Natural killer cell treated with Interleukin-12 subunit alpha and Interleukin-12 subunit beta and Interleukin-15 and Interleukin-18, amount 100 ng/mL, for 72 hours (primary cell): ENCODE measurements around the gene LAPTM5. TPM values are rescaled to one million over a fixed set of nuclear protein-coding genes. Genes with fewer than 3 reads are reported as not detected.

ENCODE experiments used
- ATAC-seq, 2 donors: fragments of 150-1000 bp; cut with Tn5 transposase in 1 of 2; sonication (Bioruptor Pico), chemical (Tn5 transposase) in 1 of 2; 2 replicates each; pipeline ENCODE4 v1.10.0; 2021
- DNase-seq: peaks from one replicate; pipeline ENCODE4 v3.0.0; 2022; ENCODE audit warnings: low spot score
- H3K27ac Mint-ChIP-seq, 2 donors: 1 replicate in 1 of 2; 2 replicates in 1 of 2; pipeline ENCODE4 v1.8.0; 2022; ENCODE audit warnings: mixed read lengths in 2 of 2, mild to moderate bottlenecking in 1 of 2, moderate library complexity in 1 of 2
- H3K27me3 Mint-ChIP-seq, 2 donors: 1 replicate in 1 of 2; 2 replicates in 1 of 2; pipeline ENCODE4 v1.8.0; 2022; ENCODE audit warnings: mixed read lengths in 2 of 2
- H3K36me3 Mint-ChIP-seq: one replicate; pipeline ENCODE4 v1.8.0; 2022; ENCODE audit warnings: mixed read lengths
- H3K4me1 Mint-ChIP-seq, 2 donors: 1 replicate in 1 of 2; 2 replicates in 1 of 2; pipeline ENCODE4 v1.8.0; 2022; ENCODE audit warnings: low read depth in 2 of 2, mixed read lengths in 2 of 2, mild to moderate bottlenecking in 1 of 2
- H3K4me3 Mint-ChIP-seq: one replicate; pipeline ENCODE4 v1.8.0; 2022; ENCODE audit warnings: mixed read lengths
- H3K9me3 Mint-ChIP-seq: 2 replicates; pipeline ENCODE4 v1.8.0; 2022; ENCODE audit warnings: mixed read lengths
- total RNA-seq, 2 donors: library from RNA; stranded (reverse); gene quantifications; one replicate each; pipeline ENCODE4 v1.2.3, GENCODE V29; 2022

The LAPTM5 gene
- total RNA-seq, 2 donors from 2014 or later: 150 to 153 TPM

DNA sequence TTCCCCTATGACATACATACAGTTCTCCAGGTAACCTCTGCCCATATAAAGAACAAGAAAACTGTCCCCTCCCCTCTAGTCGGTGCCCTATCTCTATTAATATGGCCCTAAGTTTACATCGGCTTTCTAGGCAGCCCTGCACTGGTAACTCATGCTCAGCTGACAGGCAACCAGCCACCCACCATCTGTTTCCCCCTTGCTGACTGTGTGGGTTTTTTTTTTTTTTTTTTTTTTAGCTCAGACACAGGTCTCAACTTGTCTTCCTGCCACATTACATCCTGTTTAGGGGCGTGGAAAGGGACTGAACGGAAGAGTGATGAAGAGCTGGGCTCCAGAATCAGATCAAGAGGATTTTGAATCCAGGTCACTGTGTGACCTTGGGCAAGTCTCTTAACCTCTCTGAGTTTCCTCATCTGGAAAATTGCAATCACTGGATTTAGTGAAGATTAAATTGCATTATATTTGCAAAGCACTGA lies 14.0 kb downstream of the LAPTM5 start:
- no peaks in the 10 kb centered on the region for H3K27me3 Mint-ChIP-seq
- peak overlapping the region; percentile 81 for H3K4me3 Mint-ChIP-seq
- DNase-seq: peak; percentile 76
- peak; percentile 87 to 90 for ATAC-seq
- H3K4me1 Mint-ChIP-seq: peaks cover 93% of the 10 kb centered on the region in 2 donors
- H3K36me3 Mint-ChIP-seq: peaks cover 28% of the 10 kb centered on the region
- H3K9me3 Mint-ChIP-seq: peaks cover 2% of the 10 kb centered on the region
- H3K27ac Mint-ChIP-seq: peak overlapping the region; percentile 98 to 100

DNA sequence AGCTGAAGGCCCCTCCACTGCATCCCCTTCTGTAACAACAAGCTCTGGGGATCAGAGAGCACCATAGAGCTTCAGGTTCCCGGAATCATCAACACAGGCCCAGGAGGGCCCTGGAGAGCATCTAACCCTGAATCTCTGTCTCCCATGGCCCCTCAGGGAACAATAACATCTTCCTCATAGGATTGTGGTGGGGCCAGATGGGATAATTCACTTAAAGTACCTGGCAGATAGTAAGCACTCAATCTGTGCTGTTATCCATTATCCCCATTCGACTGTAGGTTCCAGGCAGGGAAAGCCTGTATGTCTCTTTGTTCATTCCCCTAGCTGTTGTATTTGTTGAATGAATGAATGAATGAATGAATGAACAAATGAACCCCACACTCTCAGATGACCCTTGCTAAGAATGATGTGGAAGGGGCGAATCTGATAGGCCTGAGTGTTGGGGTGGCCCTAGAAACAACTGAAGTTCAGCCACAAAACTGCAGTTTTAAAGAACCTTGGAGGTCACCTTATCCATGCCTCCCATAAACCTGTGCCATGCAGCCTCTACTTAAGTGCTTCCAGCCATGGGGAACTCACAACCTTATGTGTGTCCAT lies 14.5 kb downstream of the LAPTM5 start:
- DNase-seq: no peak
- peaks cover 34% of the 10 kb centered on the region for H3K36me3 Mint-ChIP-seq
- peaks cover 3% of the 10 kb centered on the region for H3K9me3 Mint-ChIP-seq

DNA sequence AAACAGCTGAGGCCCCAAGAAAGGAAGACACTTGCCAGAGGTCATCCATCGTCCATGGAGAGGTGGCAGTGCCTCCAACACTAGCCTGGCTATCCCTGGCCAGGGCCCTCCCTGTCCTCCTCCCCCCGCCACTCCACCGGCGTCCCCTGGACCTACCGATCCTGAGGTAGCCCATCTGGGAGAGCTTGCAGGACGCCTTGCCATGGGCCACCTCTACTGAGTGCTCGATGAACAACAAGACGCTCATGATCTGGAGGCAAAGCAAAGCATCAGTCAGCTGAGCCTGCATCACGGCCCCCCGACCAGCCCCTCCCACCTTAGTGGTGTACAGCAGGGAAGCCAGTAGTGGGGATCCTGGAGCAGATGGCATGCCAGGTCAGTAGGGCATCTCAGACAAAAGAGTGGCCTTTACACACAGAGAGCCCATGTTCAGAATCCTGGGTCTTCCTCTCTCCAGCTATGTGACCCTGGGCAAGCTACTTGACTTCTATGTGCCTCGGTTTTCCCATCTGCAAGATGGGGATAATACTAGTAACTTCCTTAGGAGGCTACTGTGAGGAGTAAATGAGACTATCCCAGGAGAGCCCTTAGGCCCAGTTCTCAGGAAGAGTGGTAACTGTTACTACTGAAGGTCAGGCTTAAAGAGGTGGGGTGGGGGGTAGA lies 15.1 kb downstream of the LAPTM5 start:
- Mint-ChIP-seq H3K4me3 (peak overlapping the region; percentile 81), H3K4me1 (peaks cover 90% of the 10 kb centered on the region in 2 donors), H3K27ac (peak overlapping the region; percentile 98 to 100), H3K36me3 (peaks cover 38% of the 10 kb centered on the region), H3K27me3 (no peaks in the 10 kb centered on the region), H3K9me3 (peaks cover 3% of the 10 kb centered on the region)
- DNase-seq: no peak
- ATAC-seq: no peak

More for the DNA sequence above, 14.5 kb downstream of the LAPTM5 start:
- no peak for ATAC-seq
- Mint-ChIP-seq H3K27me3 (no peaks in the 10 kb centered on the region), H3K27ac (peak overlapping the region; percentile 98 to 100), H3K4me3 (peak overlapping the region; percentile 81), H3K4me1 (peaks cover 92 to 94% of the 10 kb centered on the region in 2 donors)

DNA sequence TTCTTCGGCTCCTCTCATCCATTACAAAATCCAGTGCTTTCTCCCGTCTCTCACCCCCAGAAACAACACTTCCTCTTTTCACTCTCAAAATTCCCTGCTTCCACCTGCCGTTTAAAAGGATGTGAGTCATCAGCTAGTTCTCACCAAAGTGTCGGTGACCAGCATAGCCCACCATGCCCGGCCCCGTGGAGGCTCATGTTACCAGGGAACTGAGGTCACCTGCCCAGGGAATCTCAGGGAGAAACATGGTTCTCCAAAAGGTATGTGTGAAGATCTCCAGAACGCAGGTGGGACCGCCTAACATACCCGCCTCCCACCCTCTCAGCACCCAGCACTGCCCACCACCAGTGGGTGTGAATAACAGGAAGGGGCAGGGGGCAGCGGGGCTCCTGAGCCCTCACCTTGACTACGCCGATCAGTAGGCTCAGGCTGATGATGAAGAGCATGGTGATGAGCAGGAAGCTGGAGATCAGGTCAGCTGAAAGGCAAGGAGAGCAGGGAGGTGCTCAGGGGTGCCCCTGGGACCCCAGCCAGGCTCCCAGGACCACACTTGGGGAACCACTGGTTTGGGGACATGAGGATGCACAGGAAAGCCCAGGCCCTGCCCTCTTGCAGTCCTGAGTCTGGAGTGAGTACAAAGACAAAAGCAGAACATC lies 16.2 kb downstream of the LAPTM5 start:
- Mint-ChIP-seq H3K4me3 (peak overlapping the region; percentile 41), H3K4me1 (peaks cover 84 to 86% of the 10 kb centered on the region in 2 donors), H3K9me3 (peaks cover 3% of the 10 kb centered on the region), H3K27me3 (no peaks in the 10 kb centered on the region), H3K27ac (peak overlapping the region; percentile 72 to 90), H3K36me3 (peaks cover 40% of the 10 kb centered on the region)
- no peak for ATAC-seq
- no peak for DNase-seq

DNA sequence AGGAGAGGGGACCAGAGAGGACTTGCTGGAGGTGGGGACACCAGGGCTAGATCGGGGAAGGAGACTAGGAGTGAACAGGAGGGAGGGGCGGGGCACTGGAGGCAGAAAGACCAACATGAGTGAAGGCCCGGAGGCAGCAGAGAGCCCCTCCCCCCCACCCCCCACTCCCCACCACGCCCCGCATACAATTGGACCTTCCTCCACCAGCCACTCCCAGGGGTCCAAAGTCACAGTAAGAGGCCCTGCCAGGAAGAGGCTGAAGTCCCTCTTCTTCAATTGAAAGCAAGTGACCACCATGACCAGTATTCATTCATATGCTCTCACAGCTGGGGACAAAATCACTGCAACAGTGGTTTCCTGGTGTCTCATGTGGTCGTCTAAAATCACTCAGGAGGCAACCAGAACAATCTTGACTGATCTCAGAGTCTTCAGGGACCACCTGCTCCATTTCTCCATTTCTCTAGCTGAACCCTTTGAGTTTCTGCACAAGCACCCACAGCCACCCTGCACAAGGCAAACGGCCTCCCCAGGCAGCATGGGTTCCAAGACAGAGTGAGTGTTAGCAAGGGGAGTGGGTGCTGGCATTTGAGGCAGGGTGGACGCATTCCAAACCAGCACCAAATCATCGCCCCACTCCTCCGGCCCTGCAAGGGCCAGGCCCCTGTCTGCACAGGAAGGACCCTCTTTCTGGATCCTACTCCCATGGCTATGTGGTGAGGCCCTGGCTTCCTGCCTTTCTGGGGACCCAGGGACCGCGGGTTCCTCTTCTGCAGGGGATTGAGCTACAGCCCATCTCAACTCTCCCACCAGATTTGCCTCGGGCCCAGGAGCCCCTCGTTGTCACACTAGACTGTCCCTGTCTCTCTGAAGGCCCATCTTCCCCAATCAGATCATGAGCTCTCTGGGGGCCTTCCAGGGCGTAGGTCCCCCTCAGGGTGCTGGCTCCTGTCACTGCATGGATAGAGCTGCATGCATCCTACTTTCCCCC lies 17.0 kb downstream of the LAPTM5 start:
- H3K4me1 Mint-ChIP-seq: peaks cover 77% of the 10 kb centered on the region in 2 donors
- DNase-seq (no peak), ATAC-seq (no peak)
- peak overlapping the region; percentile 41 for H3K4me3 Mint-ChIP-seq
- peaks cover 43% of the 10 kb centered on the region for H3K36me3 Mint-ChIP-seq
- peaks cover 3% of the 10 kb centered on the region for H3K9me3 Mint-ChIP-seq
- H3K27ac Mint-ChIP-seq: peak overlapping the region; percentile 72 to 90
- H3K27me3 Mint-ChIP-seq: no peaks in the 10 kb centered on the region

DNA sequence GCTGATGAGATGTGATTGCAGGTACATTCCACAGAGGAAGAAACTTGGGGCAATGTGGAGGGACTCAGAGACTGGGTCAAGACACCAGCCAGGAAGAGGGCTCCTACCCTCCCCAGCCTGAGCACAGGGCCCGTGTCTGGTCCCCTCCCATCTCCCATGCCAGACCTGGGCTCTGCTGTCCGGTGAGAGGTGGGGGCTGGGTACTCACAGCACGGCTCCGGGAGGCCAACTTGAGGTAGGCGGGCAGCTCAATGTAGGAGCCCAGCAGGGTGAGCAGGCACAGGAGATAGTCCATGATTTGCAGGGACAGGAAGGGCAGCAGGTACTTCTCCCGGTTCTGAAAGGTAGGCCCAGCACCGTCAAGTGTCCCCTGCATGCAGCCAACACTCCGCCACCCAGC lies 18.0 kb downstream of the LAPTM5 start:
- DNase-seq: no peak
- ATAC-seq: no peak
- Mint-ChIP-seq H3K9me3 (peaks cover 3% of the 10 kb centered on the region), H3K4me1 (peaks cover 67 to 70% of the 10 kb centered on the region in 2 donors), H3K36me3 (peaks cover 45% of the 10 kb centered on the region), H3K4me3 (no peak overlapping the region), H3K27ac (peak overlapping the region; percentile 72 to 88), H3K27me3 (no peaks in the 10 kb centered on the region)

DNA sequence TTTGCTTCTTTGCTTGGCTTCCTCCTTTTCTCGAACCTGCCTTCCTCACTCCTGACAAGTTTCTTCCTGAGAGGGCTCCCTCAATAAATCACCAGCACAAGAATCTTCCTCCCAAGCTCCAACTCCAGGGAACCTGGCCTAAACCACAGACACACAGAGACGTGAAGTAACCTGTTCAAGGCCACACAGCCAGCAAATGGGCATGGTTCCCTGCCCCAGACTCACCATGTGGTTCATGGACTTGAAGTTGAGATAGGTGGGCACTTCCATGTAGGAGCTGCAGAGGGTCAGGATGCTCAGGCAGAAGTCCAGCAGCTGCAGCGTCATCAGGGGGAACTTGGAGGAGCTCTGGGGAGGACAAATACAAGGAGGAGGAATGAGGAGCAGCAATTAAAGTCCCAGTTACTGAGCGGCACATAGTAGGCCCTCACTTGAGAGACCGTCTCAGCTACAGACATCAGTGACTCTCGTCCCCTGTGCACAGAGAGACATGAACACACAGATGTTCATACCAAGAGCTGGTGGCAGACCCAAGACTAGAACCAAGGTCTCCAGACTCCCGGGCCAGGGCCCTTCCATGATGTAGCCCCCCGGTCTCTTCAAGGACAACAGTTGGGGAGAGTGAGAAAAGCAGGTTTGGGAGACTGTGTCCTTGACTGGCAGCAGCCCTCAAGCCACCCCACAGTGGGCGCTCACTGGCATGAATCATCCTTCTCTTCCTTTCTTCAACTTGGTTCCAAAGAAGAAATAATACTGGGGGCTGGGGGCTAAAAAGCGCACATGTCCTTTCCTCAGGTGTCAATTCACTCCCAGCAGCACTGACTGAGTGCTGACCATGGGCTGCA lies 18.6 kb downstream of the LAPTM5 start:
- no peak for DNase-seq
- no peak overlapping the region for H3K4me3 Mint-ChIP-seq
- no peaks in the 10 kb centered on the region for H3K27me3 Mint-ChIP-seq
- no peak for ATAC-seq
- H3K27ac Mint-ChIP-seq: peak overlapping the region; percentile 72 to 88
- H3K36me3 Mint-ChIP-seq: peaks cover 45% of the 10 kb centered on the region
- H3K4me1 Mint-ChIP-seq: peaks cover 61 to 65% of the 10 kb centered on the region in 2 donors
- H3K9me3 Mint-ChIP-seq: peaks cover 3% of the 10 kb centered on the region

DNA sequence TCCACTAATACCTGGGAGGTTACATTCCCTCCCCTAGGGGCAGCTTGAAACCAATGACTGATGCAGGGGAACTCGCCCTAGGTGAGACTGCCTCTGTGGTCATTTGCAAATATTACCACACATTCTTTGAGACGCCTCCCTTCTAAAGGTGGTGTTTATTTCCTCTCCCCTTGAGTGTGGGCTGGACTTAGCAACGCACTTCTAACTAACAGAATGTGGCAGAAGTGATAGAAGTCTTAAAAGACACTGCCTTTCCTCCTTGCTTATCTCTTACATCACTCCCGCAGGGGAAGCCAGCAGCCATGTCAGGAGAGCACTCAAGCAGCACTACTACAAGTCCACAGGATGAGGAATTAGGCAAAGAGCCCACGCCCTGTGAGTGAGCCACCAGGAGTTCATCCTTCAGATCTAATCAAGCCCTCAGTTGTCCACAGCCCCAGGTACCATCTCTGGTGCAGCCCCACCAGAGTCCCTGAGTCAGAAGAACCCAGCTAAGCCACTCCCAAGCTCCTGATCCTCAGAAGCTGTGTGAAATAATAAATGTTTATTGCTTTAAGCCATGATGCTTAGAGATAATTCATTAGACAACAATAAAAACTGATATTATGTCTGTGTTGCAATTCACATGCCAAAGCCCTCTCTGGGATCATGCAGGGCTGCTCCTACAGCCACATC lies 19.4 kb downstream of the LAPTM5 start:
- Mint-ChIP-seq H3K36me3 (peaks cover 45% of the 10 kb centered on the region), H3K4me3 (no peak overlapping the region), H3K9me3 (peaks cover 3% of the 10 kb centered on the region), H3K27me3 (no peaks in the 10 kb centered on the region), H3K4me1 (peaks cover 53 to 58% of the 10 kb centered on the region in 2 donors), H3K27ac (peak overlapping the region; percentile 72 to 88)
- ATAC-seq: peak; percentile 22 to 54
- DNase-seq: no peak

DNA sequence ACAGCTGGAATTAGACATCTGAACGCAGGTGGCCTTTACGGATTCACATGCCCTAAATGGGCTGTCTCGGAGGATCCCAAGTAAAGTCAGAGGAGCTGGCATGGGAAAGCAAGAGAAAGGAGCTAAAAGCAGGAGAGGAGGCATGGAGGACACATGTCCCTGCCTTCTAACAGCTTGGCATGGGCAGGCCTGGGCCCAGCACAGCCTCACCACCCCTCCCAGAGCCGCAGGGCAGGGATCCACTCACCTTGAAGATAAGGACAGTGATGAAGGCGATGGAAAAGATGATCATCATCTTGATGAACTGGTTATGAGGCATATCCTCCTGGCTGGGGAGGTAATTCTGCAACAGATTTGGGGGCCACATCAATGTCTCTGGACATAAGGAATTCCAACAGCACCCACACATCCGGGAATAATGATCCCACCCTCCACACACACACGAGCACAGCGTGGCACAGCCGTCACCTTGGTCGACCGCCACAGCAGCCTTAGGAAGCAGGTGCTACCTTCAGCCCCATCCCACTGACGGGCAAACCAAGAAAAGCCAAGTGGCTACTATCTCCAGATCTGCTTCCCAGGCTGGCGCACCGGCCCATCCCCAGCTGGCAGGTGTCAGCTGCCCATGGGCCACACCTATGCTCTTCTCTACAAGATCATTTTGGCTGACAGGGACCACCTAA lies 20.1 kb downstream of the LAPTM5 start:
- peaks cover 46 to 54% of the 10 kb centered on the region in 2 donors for H3K4me1 Mint-ChIP-seq
- no peaks in the 10 kb centered on the region for H3K27me3 Mint-ChIP-seq
- no peak overlapping the region for H3K4me3 Mint-ChIP-seq
- DNase-seq (no peak), ATAC-seq (no peak)
- peaks cover 3% of the 10 kb centered on the region for H3K9me3 Mint-ChIP-seq
- H3K36me3 Mint-ChIP-seq: peaks cover 45% of the 10 kb centered on the region
- H3K27ac Mint-ChIP-seq: peak overlapping the region; percentile 72 to 88

DNA sequence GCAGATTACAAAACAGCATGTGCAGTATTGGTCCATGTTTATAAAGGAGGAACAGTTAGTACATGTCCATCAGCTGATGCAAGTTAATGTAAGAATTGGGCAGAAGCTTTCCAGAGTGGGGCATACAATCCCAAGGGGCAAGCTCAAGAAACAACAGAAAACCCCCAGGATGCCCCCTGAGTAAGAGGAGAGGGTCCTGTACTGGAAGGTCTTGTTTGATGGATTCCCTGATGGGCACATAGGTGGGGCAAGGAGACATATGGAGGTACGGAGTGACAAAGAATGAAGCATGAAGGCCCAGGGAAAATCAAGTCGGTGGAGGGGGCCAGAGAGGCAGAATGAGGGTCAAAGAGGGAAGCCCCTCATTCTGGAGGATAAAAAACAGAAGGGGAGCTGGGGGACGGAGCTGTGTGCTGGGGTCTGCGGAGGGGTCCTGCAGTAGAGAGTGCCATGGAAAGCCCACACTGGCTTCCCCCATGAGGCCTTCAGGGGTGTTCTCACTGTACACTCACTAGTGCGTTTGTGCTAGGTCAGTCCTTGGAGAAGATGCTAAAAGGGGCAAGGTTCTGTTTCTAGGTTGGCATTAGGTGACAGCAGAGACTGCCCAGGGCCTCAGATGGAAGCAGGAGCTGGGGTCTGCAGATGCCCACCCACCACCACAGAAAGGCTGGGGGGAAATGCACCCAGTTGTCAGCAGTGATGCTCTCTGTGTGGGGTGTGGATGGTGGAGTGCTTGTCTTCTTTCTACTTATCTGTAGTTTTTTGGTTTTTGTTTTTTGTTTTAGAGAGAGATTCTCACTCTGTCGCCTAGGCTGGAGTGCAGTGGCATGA lies 21.7 kb downstream of the LAPTM5 start:
- peaks cover 35% of the 10 kb centered on the region for H3K36me3 Mint-ChIP-seq
- no peak for DNase-seq
- ATAC-seq: no peak
- H3K4me3 Mint-ChIP-seq: no peak overlapping the region
- peak overlapping the region; percentile 72 to 88 for H3K27ac Mint-ChIP-seq
- H3K9me3 Mint-ChIP-seq: peaks cover 3% of the 10 kb centered on the region
- peaks cover 41 to 52% of the 10 kb centered on the region in 2 donors for H3K4me1 Mint-ChIP-seq
- no peaks in the 10 kb centered on the region for H3K27me3 Mint-ChIP-seq

DNA sequence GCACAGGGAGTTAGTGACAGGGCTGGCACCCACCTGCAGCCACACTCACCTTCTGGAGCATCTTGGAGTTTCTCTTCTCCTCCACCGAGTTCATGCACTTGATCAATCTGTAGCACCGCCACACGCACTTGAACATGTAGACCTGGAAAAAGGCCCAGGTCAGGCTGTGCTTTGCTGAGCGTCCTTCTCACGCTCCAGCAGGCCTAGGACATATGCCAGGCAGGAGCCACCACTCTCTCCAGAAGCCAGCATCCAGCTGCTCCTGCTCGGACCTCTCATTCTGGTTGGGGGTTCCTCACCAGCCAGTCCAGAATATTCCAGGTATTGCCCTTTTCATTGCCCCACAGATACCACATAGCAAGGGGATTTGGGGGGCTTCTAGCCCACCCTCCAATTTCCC lies 22.4 kb downstream of the LAPTM5 start:
- Mint-ChIP-seq H3K27ac (no peak overlapping the region), H3K4me3 (no peak overlapping the region), H3K27me3 (no peaks in the 10 kb centered on the region), H3K36me3 (peaks cover 31% of the 10 kb centered on the region), H3K9me3 (peaks cover 3% of the 10 kb centered on the region), H3K4me1 (peaks cover 33 to 49% of the 10 kb centered on the region in 2 donors)
- no peak for ATAC-seq
- DNase-seq: no peak
